ENCODE measurements around the gene LYRM1. TPM values are rescaled to one million over a fixed set of nuclear protein-coding genes. Genes with fewer than 3 reads are reported as not detected.

The LYRM1 gene
- total RNA-seq, 4 donors from 2014 or later = 36.4 to 74.7 (median 38.8) TPM

DNA sequence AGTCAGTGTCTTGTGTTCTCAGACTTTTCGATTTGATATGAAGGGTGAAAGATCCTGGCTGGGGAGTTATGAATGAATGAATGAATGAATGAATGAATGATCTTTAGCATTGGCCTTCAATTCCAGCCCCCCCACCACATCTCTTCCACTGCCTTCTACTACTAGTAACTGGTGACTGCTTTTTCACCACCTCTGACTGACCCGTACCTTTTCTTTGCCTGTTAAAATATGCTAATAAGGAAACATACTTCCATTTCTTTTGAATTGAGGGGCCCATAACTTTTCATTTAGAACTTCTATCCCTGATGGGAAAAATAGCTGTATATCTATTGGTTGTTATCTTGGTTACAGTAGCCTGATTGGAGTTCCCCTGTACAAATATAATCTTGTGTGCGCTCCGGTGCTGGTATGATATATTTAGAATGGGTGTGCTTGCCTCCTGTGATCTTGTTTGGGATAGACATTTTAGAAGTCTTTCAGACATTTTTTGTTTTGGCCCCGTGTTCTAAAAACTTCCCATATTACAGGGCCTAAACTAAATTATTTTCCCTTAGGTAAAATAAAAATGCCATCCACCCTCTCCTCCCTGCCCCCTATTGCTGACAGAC lies 3.4 kb downstream of the LYRM1 start:
- Histone ChIP-seq H3K27ac (peak overlapping the region; percentile 24 to 97 (median 66)), H3K27me3 (no peaks in the 10 kb centered on the region), H3K4me1 (peaks cover 30 to 58% of the 10 kb centered on the region in 2 donors), H3K9me3 (no peaks in the 10 kb centered on the region), H3K4me3 (no peak overlapping the region), H3K36me3 (no peaks in the 10 kb centered on the region)
- in situ Hi-C loops (cut with MboI; ENCODE audit: low sequenced_read_pairs in 4 of 4) = loop anchor here in 1 of 4 donors (10.0 kb wide), 1 partner anchor 1291 kb away; no protein-coding TSS in a partner anchor
- DNase-seq (no peak), ATAC-seq (no peak)
- intact Hi-C loops (cut with DNase I; ENCODE audit: low total_unique reads) = loop anchor here (5.0 to 10.0 kb wide), 4 partner anchors 162 to 1349 kb away; partner anchors contain the start of genes THUMPD1 and VPS35L
- TF ChIP-seq, protein P1, sequence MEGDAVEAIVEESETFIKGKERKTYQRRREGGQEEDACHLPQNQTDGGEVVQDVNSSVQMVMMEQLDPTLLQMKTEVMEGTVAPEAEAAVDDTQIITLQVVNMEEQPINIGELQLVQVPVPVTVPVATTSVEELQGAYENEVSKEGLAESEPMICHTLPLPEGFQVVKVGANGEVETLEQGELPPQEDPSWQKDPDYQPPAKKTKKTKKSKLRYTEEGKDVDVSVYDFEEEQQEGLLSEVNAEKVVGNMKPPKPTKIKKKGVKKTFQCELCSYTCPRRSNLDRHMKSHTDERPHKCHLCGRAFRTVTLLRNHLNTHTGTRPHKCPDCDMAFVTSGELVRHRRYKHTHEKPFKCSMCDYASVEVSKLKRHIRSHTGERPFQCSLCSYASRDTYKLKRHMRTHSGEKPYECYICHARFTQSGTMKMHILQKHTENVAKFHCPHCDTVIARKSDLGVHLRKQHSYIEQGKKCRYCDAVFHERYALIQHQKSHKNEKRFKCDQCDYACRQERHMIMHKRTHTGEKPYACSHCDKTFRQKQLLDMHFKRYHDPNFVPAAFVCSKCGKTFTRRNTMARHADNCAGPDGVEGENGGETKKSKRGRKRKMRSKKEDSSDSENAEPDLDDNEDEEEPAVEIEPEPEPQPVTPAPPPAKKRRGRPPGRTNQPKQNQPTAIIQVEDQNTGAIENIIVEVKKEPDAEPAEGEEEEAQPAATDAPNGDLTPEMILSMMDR (IDR thresholded peaks at IDR 0.05 in 4 of 5, conservative IDR thresholded peaks at IDR 0.05 in 1 of 5) = no peak
- no peak for TF ChIP-seq POLR2A (IDR thresholded peaks at IDR 0.05)

DNA sequence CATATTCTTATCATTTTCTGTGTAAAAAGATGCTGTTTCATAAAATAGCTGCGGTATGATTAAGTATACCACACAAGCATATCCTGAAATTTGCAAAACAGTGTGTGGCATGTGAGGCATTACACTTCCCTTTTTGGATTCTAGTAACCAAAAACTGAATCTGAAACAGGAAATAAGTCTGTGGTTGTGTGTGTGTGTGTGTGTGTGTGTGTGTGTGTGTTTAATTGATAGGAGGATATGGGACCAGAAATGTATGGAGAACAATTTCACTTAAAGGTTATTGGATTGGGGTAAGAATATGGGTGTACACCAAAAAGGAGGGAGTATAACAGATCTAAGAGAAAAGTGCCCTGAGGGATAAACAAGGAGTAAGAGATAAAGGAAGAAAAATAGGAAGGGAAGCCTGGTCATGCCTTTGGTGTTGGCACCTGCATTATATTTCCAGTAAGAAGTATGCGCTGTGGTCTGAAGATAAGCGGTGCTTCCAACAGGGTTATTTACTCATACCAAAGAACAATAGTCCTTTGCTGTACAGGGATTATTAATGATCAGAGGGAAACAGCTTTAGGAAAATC lies 4.0 kb downstream of the LYRM1 start:
- H3K27ac ChIP-seq = peak overlapping the region; percentile 65 to 97 (median 68)
- ATAC-seq = no peak

DNA sequence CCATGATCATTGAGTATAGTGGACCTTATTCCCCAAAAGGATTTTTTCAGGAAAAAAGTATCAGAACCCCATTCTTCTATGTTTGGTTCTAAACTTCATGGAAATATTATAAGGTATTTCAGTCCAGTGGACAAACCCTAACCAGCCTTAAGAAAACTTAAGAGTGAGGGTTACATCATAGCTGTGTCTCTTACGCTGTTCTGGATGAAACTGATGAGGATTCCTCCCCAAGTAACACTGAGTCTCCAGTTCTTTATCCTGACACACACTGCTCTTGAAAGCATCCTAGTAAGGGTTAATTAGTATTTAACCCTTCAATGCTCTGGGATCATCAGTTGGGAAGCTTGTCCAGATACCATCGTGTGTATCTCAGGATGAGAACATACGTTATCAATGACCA lies 5.0 kb downstream of the LYRM1 start:
- no peak overlapping the region for H3K4me3 ChIP-seq
- no peak for ATAC-seq
- H3K27me3 ChIP-seq = no peaks in the 10 kb centered on the region
- intact Hi-C loops (cut with DNase I; ENCODE audit: low total_unique reads) (loop anchor here (10.0 kb wide), 1 partner anchor 1351 kb away; the partner anchor contains the start of gene VPS35L), in situ Hi-C loops (cut with MboI; ENCODE audit: low sequenced_read_pairs in 4 of 4) (loop anchor here in 1 of 4 donors (10.0 kb wide), 1 partner anchor 1289 kb away; no protein-coding TSS in a partner anchor)
- no peaks in the 10 kb centered on the region for H3K9me3 ChIP-seq
- DNase-seq = no peak
- peak overlapping the region; percentile 65 to 97 (median 68) for H3K27ac ChIP-seq
- TF ChIP-seq POLR2A (IDR thresholded peaks at IDR 0.05) = no peak
- TF ChIP-seq, protein P1 (IDR thresholded peaks at IDR 0.05 in 4 of 5, conservative IDR thresholded peaks at IDR 0.05 in 1 of 5) = no peak
- peaks cover 22 to 54% of the 10 kb centered on the region in 2 donors for H3K4me1 ChIP-seq
- no peaks in the 10 kb centered on the region for H3K36me3 ChIP-seq

More for the DNA sequence above, 4.0 kb downstream of the LYRM1 start:
- in situ Hi-C loops (cut with MboI; ENCODE audit: low sequenced_read_pairs in 4 of 4) (loop anchor here in 1 of 4 donors (10.0 kb wide), 1 partner anchor 1290 kb away; no protein-coding TSS in a partner anchor), intact Hi-C loops (cut with DNase I; ENCODE audit: low total_unique reads) (loop anchor here (5.0 to 10.0 kb wide), 4 partner anchors 162 to 1350 kb away; partner anchors contain the start of genes THUMPD1 and VPS35L)
- Histone ChIP-seq H3K4me1 (peaks cover 24 to 54% of the 10 kb centered on the region in 2 donors), H3K36me3 (no peaks in the 10 kb centered on the region), H3K4me3 (no peak overlapping the region), H3K27me3 (no peaks in the 10 kb centered on the region), H3K9me3 (no peaks in the 10 kb centered on the region)
- TF ChIP-seq, protein P1 (IDR thresholded peaks at IDR 0.05 in 4 of 5, conservative IDR thresholded peaks at IDR 0.05 in 1 of 5) = no peak
- TF ChIP-seq POLR2A (IDR thresholded peaks at IDR 0.05) = no peak
- no peak for DNase-seq

DNA sequence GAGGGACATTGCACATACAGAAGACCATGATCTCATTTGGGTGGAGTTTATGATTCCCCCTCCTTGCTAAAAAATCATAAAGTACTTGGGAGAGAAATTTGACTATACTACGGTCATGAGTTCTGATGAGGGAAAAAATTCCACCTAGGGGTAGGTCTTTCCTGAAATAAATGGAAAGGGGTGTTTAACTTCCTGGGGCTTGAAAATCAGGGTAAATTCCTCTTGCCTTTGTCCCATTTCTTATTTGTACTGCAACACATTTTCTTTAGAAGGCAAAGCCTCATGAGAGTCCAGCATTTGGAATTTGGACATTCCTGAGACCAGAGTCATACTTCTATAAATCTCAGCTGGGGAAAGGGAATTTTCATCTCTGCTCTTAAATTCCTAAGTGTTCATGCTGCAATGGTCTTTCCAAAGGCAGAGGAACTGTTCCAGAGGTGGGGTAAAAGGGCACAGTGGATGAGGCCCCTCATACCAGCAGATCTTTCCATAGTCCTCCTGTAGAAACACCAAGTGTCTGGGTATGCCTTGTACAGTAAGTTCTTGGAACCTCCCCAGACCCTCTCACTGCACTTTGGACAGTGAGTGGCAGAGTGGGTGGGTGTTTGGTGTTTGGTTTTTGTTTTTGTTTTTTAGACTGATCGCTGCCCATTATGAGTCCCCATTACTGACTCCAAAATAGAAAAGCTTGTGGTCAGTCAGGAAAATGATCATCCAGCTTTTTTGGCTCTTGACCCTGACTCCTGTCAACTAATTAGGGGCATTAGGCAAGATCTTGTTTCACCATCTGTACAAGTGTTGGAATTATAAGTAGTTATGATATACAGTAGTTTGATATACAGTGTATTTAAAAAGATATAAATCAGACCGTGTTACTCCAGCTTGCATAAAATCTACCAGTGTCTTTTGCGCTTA lies 6.0 kb downstream of the LYRM1 start:
- Histone ChIP-seq H3K4me1 (peaks cover 26 to 57% of the 10 kb centered on the region in 2 donors), H3K27ac (peak overlapping the region; percentile 65 to 97 (median 68)), H3K4me3 (no peak overlapping the region), H3K9me3 (no peaks in the 10 kb centered on the region), H3K27me3 (no peaks in the 10 kb centered on the region), H3K36me3 (no peaks in the 10 kb centered on the region)
- TF ChIP-seq, protein P1 (IDR thresholded peaks at IDR 0.05 in 4 of 5, conservative IDR thresholded peaks at IDR 0.05 in 1 of 5) = no peak
- TF ChIP-seq POLR2A (IDR thresholded peaks at IDR 0.05) = no peak
- in situ Hi-C loops (cut with MboI; ENCODE audit: low sequenced_read_pairs in 4 of 4) = loop anchor here in 1 of 4 donors (10.0 kb wide), 1 partner anchor 1288 kb away; no protein-coding TSS in a partner anchor
- intact Hi-C loops (cut with DNase I; ENCODE audit: low total_unique reads) = loop anchor here (10.0 kb wide), 1 partner anchor 1352 kb away; the partner anchor contains the start of gene VPS35L
- ATAC-seq (peak; percentile 48 to 55), DNase-seq (no peak)
